IPS DF 19.7 (cell line): Measurements from ENCODE around the gene ITSN1.

Experiments used
- DNase-seq: peaks from one replicate; pipeline ENCODE4 v3.0.0-alpha.2; 2013; ENCODE audit warnings: low read depth, low spot score

Gene ITSN1

GRCh38 chr21:33886321-33886720 lies 244.0 kb downstream of the ITSN1 start:
- DNase-seq, result no peak

GRCh38 chr21:33890187-33890586 lies 247.9 kb downstream of the ITSN1 start:
- no peak for DNase-seq

- DNase-seq, result peak; percentile 63
These were observed 250.6 kb downstream of the ITSN1 start for GRCh38 chr21:33892853-33893252.

GRCh38 chr21:33893917-33894316 lies 251.6 kb downstream of the ITSN1 start:
- no peak for DNase-seq

GRCh38 chr21:33894736-33895288 lies 252.5 kb downstream of the ITSN1 start:
- DNase-seq, result peak; percentile 87

GRCh38 chr21:33895356-33895755 lies 253.1 kb downstream of the ITSN1 start:
- DNase-seq, result no peak

GRCh38 chr21:33896691-33897090 lies 254.4 kb downstream of the ITSN1 start:
- DNase-seq, result no peak

DNA sequence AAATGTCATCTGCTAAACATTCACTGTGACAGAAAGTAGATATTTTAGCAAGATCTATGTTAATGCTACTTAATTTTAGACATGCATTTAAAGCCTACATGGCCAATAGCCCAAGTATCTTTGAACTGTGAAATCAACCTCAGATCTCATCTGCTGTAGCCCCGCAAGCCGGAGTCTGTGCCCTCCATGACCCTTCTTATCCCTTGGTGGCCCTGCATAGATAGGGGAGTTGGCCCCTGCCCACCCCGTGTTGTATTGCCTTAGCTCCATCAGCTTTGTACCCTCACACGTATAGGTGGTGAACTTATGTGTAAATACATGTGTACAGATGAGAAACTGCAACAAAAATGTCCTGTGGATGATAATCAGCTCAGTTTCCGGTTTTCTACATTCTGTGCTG lies 254.8 kb downstream of the ITSN1 start:
- no peak for DNase-seq

- no peak for DNase-seq
These were observed 255.4 kb downstream of the ITSN1 start for GRCh38 chr21:33897739-33898138.

- DNase-seq, result no peak
These were observed 256.3 kb downstream of the ITSN1 start for GRCh38 chr21:33898586-33898985.

- no peak for DNase-seq
These were observed 256.9 kb downstream of the ITSN1 start for GRCh38 chr21:33899199-33899598.

DNA sequence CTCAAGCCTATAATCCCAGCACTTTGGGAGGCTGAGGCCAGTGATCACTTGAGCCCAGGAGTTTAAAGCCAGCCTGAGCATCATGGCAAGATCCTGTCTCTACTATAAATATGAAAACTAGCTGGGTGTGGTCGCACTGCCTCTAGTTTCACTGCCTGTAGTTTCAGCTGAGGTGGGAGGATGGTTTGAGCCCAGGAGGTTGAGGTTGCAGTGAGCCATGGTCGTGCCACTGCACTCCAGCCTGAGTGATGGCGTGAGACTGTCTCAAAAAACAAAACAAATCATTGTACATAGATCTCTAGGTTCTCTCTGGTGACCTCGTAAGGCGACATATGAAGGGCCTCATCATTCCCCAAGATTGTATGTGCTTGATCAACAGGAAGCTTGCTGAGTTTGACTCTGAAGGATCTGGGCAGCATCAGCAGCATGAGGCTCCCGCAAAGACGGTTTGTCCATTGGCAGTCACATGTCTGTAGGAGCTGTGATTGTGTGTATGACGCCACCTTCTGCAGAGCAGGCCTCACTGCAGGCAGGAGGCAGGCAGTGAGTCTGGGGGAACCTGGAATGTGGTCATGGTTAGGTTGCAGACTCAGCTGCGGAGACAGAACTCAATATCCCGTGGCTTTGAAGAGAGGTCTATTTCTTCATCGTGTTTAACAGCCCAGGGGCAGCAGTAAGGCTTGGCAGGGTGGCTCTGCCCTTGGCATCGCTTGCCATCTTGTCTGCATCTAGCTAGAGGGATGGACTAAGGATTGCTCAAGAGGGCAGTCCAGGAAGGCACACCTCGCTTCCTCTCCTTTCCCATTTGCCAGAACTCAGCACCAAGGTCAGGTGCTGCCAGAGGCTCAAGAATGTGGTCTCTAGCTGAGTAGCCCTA lies 259.3 kb downstream of the ITSN1 start:
- DNase-seq, result no peak

- no peak for DNase-seq
These were observed 260.0 kb downstream of the ITSN1 start for GRCh38 chr21:33902349-33902748.

DNA sequence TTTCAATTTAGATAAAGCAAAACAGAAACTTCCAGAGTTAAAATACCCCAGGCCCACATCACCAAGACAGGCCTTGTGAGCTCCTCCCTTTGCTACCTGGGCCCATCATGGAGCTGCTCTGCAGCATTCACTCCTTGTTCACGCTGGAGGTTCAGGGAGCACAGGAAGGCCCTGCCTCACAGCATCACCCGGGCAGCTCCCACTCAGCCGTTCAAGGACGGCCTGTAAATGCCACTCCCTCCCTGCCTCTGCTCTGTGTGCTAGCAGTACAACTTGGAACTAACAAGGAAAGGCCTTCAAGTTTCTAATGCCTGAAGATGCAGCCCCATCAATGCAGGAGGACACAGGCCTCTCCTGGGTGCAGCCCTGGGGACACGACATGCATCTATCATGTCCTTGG lies 261.7 kb downstream of the ITSN1 start:
- DNase-seq, result no peak

DNA sequence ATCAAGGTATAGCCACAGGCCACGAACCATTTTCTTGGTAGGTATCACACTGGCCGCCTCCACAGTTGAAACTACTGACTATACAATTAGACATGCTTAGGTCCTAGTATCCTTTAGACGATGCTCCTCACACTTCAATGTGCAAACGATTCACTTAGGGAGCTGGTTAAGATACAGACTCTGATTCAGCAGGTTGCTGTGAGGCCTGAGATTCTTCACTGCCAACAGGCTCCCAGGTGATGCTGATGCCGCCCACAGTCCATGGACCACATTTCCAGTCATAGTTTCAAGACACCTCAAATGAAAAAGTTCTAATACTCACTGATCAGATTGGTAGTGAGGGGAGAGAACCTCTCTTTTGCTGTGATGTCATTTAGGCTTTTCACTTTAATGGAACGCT lies 266.5 kb downstream of the ITSN1 start:
- no peak for DNase-seq

- DNase-seq, result no peak
These were observed 267.5 kb downstream of the ITSN1 start for GRCh38 chr21:33909756-33910155.

DNA sequence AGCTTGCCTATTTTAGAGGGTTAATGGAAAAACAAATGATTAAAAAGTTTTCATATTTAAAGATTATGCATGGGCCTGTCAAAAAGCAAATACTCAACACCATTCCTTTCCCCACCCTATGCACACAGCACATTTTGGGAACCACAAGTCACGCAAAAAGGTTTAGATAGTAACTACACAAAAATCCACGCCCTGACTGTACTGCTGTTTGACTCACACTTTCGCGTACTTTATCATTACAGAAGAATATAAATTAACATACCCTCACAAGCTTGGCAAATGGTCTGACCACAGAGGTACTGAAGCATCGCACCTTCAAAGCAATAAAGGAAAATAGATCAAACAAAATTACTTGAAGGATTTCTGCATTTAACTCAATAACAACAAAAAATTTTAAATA lies 271.9 kb downstream of the ITSN1 start:
- DNase-seq, result no peak

GRCh38 chr21:33915368-33916199 lies 273.3 kb downstream of the ITSN1 start, which contains the start of gene ATP5PO:
ATP5PO (minus strand) TSS chr21:33915804; CDS start chr21:33915763, 41 bp downstream.
- DNase-seq, result peak; percentile 93

DNA sequence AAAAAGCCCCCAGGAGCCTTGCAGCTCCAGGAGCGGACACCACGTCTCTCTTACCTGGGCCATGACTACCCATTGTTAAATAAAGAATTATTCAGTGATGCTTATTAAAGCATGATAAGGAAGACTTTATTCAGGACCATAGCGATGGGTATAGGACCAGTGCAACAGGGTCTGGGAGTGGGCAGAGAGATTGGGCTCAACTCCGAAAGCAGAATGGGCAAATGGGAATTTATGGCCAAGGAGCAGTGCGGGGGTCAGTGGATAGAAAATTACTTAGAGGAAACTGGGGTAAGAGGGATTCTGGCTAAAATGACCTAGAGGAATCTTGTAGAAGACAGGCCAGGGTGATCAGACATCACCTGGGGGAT lies 273.9 kb downstream of the ITSN1 start:
- no peak for DNase-seq

DNA sequence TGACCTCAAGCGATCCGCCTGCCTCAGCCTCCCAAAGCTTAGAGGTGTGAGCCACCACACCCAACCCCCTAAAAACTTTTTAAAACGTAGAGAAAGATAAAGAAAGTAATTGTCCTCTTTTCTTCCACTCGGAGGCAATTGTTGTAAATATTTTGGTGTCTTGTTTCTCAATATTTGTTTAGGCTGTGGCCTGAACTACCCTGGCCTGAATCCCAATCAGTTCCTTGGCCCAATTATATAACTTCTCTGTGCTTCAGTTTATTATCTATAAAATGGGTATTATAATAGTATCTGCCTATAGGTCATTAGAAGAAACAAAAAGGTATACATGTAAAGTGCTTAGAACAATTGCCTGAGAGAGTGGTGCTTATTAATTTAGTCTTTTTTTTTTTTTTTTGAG lies 275.1 kb downstream of the ITSN1 start:
- DNase-seq, result no peak

DNA sequence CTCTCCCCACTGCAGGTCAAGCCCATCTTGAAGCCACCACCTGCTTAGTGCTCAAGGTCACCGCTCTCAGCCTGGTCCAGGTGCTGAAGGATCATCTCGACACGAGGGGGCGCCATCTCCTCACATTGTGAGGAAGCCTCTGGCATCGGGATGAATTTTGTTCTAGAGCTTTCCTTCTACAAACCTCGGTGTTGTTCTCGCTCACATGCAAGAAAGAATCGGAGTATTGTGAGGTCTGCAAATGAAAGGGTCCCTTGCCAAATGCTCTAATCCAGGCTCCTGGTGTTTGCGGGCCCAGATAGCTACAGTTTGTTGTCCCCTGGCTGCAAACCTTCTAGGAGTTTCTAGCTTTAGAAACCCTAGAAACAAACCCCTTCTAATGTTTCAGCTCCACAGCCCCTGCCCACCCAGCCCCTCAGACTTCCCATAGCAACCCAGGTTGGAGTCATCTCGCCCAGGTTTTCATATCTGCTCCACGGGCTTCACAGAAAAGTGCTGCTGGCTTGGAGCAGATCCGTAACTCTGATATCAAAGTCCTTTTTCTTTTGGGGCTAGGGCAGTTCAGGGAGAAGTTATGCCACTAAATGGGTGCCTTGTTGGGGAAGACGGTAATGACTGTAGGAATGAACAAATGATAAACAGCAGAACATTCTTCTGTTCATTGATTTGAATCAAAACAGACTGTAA lies 281.9 kb downstream of the ITSN1 start:
- DNase-seq, result no peak

DNA sequence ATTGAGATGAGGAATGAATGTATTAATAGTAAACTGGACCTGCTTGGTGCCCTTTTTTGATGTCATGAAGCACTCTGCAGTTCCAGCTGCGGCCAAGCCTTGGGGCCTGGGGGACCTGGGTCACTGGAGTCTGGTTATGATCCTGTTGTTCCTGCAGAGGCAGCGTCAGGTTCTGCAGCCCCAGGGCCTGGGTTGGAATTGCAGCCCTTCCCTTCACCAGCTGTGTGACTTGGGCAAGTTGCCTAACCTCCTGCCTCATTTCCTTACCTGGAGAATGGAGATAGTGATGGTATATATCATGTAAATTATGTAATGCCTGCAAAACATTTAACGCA lies 282.4 kb downstream of the ITSN1 start:
- DNase-seq, result no peak
